Natural killer cell (primary cell): ENCODE data around the gene NSUN4. TPM values are rescaled to one million over a fixed set of nuclear protein-coding genes. Genes with fewer than 3 reads are reported as not detected.
A peak's percentile ranks its signal among the peaks of the same experiment; 100 is the strongest.
"Not testable (repeated sequence)": the region's sequence is repeated elsewhere in the genome, so short reads cannot be mapped to it uniquely, and the experiment has no call there.

ENCODE experiments used
- ATAC-seq, 3 donors: fragments of 150-1000 bp in 2 of 3; fragments of 200-7000 bp in 1 of 3; cut with Tn5 transposase; 1 replicate in 1 of 3; 2 replicates in 2 of 3; pipeline ENCODE4 v1.10.0; 2021; ENCODE audit warnings: mild to moderate bottlenecking in 2 of 3, moderate library complexity in 2 of 3
- DNase-seq, 2 donors: peaks; one replicate each; pipeline versions ENCODE4 v3.0.0 to v3.0.0-alpha.2; 2013 to 2021; ENCODE audit warnings: mixed read lengths in 1 of 2
- H3K27ac ChIP-seq: one replicate; pipeline ENCODE4 v1.5.1; 2013; ENCODE audit warnings: mild to moderate bottlenecking, low read length
- H3K27me3 ChIP-seq: one replicate; pipeline ENCODE4 v1.6.1; 2013; ENCODE audit warnings: low read length; ENCODE audit not compliant: control insufficient read depth, insufficient read depth
- H3K36me3 ChIP-seq: one replicate; pipeline ENCODE4 v1.6.1; 2013; ENCODE audit warnings: low read length; ENCODE audit not compliant: control insufficient read depth, insufficient read depth
- H3K4me1 ChIP-seq: one replicate; pipeline ENCODE4 v1.6.1; 2013; ENCODE audit warnings: low read length; ENCODE audit not compliant: control insufficient read depth, insufficient read depth
- H3K4me3 ChIP-seq: one replicate; pipeline ENCODE4 v1.5.1; 2013; ENCODE audit warnings: low read length
- H3K9me3 ChIP-seq: one replicate; pipeline ENCODE4 v1.6.1; 2013; ENCODE audit warnings: low read length; ENCODE audit not compliant: control insufficient read depth, insufficient read depth
- H3K27ac Mint-ChIP-seq, 2 donors: one replicate each; pipeline ENCODE4 v1.8.0; 2022; ENCODE audit warnings: mild to moderate bottlenecking in 2 of 2, mixed read lengths in 2 of 2, moderate library complexity in 1 of 2
- H3K27me3 Mint-ChIP-seq, 2 donors: one replicate each; pipeline ENCODE4 v1.8.0; 2022; ENCODE audit warnings: low read depth in 2 of 2, mixed read lengths in 2 of 2
- H3K36me3 Mint-ChIP-seq: one replicate; pipeline ENCODE4 v1.8.0; 2022; ENCODE audit warnings: mixed read lengths
- H3K4me1 Mint-ChIP-seq, 2 donors: one replicate each; pipeline ENCODE4 v1.8.0; 2022; ENCODE audit warnings: mixed read lengths in 2 of 2
- H3K4me3 Mint-ChIP-seq: one replicate; pipeline ENCODE4 v1.8.0; 2022; ENCODE audit warnings: mild to moderate bottlenecking, moderate library complexity, mixed read lengths
- H3K9me3 Mint-ChIP-seq, 2 donors: one replicate each; pipeline ENCODE4 v1.8.0; 2022; ENCODE audit warnings: mixed read lengths in 2 of 2
- WGBS: methylation state at CpG from one replicate; pipeline ENCODE4 v1.1.7; 2013; ENCODE audit warnings: missing lambda C conversion rate; ENCODE audit not compliant: insufficient coverage; 5-methylcytosine and 5-hydroxymethylcytosine counted together
- intact Hi-C: fragments of 100-400 bp; cut with micrococcal nuclease; formaldehyde crosslinking; loops from one replicate; pipeline ENCODE4 v1.14.2; 2022
- total RNA-seq, 4 donors: library from RNA; stranded (reverse); fragments of 120-200 nt in 1 of 4; gene quantifications; one replicate each; pipeline versions ENCODE4 v1.2.3 to v1.2.4, GENCODE V29; 2013 to 2022
- TF ChIP-seq, protein P1 (sequence below): fragments of 200-600 bp; IDR thresholded peaks from one replicate; pipeline ENCODE4 v1.8.0; 2022; ENCODE audit warnings: antibody characterized with exemption

The NSUN4 gene
- total RNA-seq, 3 donors from 2014 or later (not counting 1 experiment from before 2014, with no cell fraction given), result 25.9 to 41.0 (median 36.3) TPM

DNA sequence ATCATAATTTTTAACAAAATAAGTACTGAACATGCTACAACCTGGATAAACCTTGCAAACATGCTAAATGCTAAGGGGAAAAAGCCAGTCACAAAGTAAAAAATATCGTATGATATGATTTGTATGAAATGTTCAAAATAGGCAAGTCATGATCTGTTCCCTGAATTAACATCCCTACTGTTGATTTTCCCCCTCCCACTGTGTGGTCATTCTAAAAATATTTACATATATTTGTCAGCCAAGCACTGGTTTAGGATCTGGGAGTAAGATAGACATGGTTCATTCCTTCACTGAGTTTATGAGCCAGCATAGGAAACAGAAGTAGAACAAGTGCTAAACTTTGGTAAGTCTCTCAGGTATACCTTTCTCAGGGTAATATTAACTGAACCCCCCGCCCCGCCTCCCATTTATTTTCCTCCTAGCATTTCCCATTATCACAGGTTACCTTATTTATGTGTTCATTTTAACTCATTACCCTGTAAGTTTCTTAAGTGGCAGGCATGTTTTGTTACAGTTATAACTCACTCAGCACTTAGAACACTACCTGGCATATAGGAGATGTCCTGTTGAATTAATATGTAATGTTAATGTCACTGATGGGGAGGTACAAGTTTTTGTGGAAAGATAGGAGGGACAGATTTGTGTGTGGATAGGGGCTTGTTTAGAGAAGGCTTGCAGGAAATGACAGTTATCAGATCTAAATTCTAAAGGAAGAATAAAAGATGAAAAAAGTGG, 24.8 kb upstream of the NSUN4 start:
- ATAC-seq (no peak), DNase-seq (no peak)
- Histone ChIP-seq H3K27ac (no peak overlapping the region), H3K27me3 (no peaks in the 10 kb centered on the region), H3K4me1 (no peaks in the 10 kb centered on the region), H3K4me3 (no peak overlapping the region), H3K36me3 (peaks cover 41% of the 10 kb centered on the region), H3K9me3 (no peaks in the 10 kb centered on the region)
- intact Hi-C loops, result no loop called here
- Mint-ChIP-seq H3K27ac (no peak overlapping the region), H3K36me3 (no peaks in the 10 kb centered on the region), H3K27me3 (no peaks in the 10 kb centered on the region), H3K4me3 (no peak overlapping the region), H3K4me1 (no peaks in the 10 kb centered on the region), H3K9me3 (no peaks in the 10 kb centered on the region)
- WGBS, result 100% methylated on average over 2 of the region's 3 CpGs
- TF ChIP-seq, protein P1, sequence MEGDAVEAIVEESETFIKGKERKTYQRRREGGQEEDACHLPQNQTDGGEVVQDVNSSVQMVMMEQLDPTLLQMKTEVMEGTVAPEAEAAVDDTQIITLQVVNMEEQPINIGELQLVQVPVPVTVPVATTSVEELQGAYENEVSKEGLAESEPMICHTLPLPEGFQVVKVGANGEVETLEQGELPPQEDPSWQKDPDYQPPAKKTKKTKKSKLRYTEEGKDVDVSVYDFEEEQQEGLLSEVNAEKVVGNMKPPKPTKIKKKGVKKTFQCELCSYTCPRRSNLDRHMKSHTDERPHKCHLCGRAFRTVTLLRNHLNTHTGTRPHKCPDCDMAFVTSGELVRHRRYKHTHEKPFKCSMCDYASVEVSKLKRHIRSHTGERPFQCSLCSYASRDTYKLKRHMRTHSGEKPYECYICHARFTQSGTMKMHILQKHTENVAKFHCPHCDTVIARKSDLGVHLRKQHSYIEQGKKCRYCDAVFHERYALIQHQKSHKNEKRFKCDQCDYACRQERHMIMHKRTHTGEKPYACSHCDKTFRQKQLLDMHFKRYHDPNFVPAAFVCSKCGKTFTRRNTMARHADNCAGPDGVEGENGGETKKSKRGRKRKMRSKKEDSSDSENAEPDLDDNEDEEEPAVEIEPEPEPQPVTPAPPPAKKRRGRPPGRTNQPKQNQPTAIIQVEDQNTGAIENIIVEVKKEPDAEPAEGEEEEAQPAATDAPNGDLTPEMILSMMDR, result no peak

DNA sequence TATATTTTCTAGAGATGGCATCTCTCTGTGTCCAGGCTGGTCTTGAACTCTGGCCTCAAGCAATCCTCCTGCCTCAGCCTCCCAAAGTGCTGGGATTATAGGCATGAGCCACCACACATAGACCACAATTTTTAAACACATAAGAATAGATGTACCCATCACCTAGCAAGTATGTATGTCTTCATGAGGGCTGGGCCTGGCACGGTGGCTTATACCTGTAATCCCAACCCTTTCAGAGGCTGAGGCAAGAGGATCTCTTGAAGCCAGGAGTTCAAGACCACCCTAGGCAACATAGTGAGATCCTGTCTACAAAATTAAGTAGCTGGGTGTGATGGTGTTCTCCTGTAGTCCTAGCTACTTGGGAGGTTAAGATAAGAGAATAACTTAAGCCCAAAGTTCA, 23.3 kb upstream of the NSUN4 start:
- Mint-ChIP-seq H3K27ac (no peak overlapping the region), H3K36me3 (no peaks in the 10 kb centered on the region), H3K4me1 (no peaks in the 10 kb centered on the region), H3K27me3 (no peaks in the 10 kb centered on the region), H3K4me3 (no peak overlapping the region), H3K9me3 (no peaks in the 10 kb centered on the region)
- TF ChIP-seq, protein P1, result no peak
- DNase-seq, result no peak
- no peaks in the 10 kb centered on the region for H3K27me3 ChIP-seq
- peaks cover 29% of the 10 kb centered on the region for H3K36me3 ChIP-seq
- no peaks in the 10 kb centered on the region for H3K9me3 ChIP-seq
- no peak overlapping the region for H3K4me3 ChIP-seq
- no peak for ATAC-seq
- H3K27ac ChIP-seq, result no peak overlapping the region
- no peaks in the 10 kb centered on the region for H3K4me1 ChIP-seq
- intact Hi-C loops, result no loop called here
- 100% methylated on average over 1 of the region's 1 CpG for WGBS

DNA sequence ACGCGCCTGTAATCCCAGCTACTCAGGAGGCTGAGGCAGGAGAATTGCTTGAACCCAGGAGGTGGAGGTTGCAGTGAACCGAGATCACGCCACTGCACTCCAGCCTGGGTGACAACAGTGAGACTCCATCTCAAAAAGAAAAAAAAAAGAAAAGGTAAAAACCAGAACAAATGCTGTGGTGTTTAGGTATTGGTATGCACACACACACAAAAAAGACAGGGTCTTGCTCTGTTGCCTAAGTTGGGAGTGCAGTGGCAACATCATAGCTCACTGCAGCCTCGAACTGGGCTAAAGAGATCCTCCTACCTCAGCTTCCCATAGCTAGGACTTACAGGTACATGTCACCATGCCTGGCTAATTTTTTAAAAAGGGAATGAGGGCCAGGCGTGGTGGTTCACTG, 21.3 kb upstream of the NSUN4 start:
- intact Hi-C loops, H3K4me1 Mint-ChIP-seq, H3K36me3 Mint-ChIP-seq, H3K4me3 ChIP-seq, H3K4me3 Mint-ChIP-seq, H3K27ac ChIP-seq, ATAC-seq, H3K27me3 Mint-ChIP-seq, H3K27me3 ChIP-seq, H3K9me3 ChIP-seq, H3K9me3 Mint-ChIP-seq, H3K27ac Mint-ChIP-seq, H3K4me1 ChIP-seq, DNase-seq: not testable (repeated sequence)
- peaks cover 14% of the 10 kb centered on the region for H3K36me3 ChIP-seq
- WGBS, result 95% methylated on average over 6 of the region's 6 CpGs

DNA sequence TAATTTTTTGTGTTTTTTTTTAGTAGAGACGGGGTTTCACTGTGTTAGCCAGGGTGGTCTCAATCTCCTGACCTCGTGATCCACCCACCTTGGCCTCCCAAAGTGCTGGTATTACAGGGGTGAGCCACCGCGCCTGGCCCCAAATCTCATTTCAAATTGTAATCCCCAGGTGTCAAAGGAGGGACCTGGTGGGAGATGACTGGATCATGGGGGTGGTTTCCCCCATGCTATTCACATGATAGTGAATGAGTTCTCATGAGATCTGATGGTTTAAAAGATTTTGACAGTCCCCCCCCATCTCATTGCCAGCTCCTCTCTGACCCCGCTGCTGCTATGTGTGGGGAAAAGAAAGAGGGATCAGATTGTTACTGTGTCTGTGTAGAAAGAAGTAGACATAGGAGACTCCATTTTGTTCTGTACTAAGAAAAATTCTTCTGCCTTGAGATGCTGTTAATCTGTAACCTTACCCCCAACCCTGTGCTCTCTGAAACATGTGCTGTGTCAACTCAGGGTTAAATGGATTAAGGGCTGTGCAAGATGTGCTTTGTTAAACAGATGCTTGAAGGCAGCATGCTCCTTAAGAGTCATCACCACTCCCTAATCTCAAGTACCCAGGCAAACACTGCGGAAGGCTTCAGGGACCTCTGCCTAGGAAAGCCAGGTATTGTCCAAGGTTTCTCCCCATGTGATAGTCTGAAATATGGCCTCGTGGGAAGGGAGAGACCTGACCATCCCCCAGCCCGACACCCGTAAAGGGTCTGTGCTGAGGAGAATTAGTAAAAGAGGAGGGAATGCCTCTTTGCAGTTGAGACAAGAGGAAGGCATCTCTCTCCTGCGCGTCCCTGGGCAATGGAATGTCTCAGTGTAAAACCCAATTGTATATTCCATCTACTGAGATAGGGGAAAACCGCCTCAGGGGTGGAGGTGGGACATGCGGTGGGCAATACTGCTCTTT, 20.4 kb upstream of the NSUN4 start:
- H3K4me3 ChIP-seq, H3K9me3 Mint-ChIP-seq, H3K4me3 Mint-ChIP-seq, H3K9me3 ChIP-seq, DNase-seq, intact Hi-C loops, H3K36me3 Mint-ChIP-seq, H3K27me3 Mint-ChIP-seq, H3K27ac ChIP-seq, H3K4me1 ChIP-seq, H3K27me3 ChIP-seq, H3K27ac Mint-ChIP-seq, H3K36me3 ChIP-seq, ATAC-seq, H3K4me1 Mint-ChIP-seq: not testable (repeated sequence)
- 97% methylated on average over 7 of the region's 13 CpGs for WGBS

DNA sequence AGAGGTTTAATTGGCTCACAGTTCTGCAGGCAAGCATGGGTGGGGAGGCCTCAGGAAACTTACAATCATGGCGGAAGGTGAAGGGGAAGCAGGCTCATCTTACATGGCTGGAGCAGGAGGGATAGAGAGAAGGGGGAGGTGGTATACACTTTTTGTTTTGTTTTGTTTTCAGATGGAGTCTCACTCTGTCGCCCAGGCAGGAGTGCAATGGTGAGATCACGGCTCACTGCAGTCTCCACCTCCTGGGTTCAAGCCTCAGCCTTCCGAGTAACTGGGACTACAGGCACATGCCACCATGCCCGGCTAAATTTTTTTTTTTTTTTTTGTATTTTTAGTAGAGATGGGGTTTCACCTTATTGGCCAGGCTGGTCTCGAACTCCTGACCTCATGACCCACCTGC, 18.4 kb upstream of the NSUN4 start:
- H3K27ac Mint-ChIP-seq, DNase-seq, H3K27me3 Mint-ChIP-seq, H3K36me3 Mint-ChIP-seq, H3K4me3 Mint-ChIP-seq, intact Hi-C loops, H3K4me3 ChIP-seq, H3K36me3 ChIP-seq, H3K4me1 Mint-ChIP-seq, ATAC-seq, H3K27me3 ChIP-seq, H3K27ac ChIP-seq, H3K9me3 Mint-ChIP-seq, H3K9me3 ChIP-seq, H3K4me1 ChIP-seq: not testable (repeated sequence)
- 90% methylated on average over 4 of the region's 6 CpGs for WGBS

DNA sequence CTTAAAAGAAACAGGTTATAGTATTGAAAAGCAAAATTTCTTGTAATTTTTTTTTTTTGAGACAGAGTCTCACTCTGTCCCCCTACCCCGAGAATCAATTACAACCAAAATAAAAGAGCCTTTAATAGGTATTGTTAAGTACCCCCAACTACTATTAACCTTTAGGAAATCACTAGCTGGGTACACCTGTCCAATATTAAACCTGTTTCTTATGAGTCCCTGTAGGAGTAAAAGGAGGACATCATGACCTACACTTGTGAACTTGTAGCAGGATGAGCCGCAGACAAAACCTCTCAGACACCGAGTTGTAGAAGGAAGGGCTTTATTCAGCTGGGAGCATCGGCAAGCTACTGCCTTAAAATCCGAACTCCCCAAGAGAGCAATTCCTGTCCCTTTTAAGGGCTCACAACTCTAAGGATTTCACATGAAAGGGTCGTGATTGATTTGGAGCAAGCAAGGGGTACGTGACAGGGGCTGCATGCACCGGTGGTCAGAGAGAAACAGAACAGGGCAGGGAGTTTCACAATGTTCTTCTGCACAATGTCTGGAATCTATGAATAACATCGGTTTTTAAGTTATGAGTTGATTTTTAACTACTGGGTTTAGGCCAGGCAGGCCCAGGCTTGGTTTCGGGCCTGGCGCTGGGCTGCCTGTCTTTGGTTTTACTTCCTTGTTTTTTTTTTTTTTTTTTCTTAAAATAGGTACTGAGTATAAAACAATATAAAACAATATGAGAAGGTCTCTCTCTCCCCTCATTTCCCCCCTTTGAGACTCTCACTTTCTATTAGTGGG, 15.1 kb upstream of the NSUN4 start:
- H3K9me3 Mint-ChIP-seq, H3K36me3 ChIP-seq, H3K4me3 Mint-ChIP-seq, DNase-seq, H3K4me3 ChIP-seq, H3K4me1 Mint-ChIP-seq, H3K27me3 Mint-ChIP-seq, H3K9me3 ChIP-seq, H3K36me3 Mint-ChIP-seq, ATAC-seq, H3K4me1 ChIP-seq, intact Hi-C loops, H3K27me3 ChIP-seq, H3K27ac Mint-ChIP-seq: not testable (repeated sequence)
- 99% methylated on average over 6 of the region's 11 CpGs for WGBS
- peak overlapping the region; percentile 19 for H3K27ac ChIP-seq
